Naive B cell (primary cell): Measurements from ENCODE around the gene FXYD6. TPM values are rescaled to one million over a fixed set of nuclear protein-coding genes. Genes with fewer than 3 reads are reported as not detected.

Experiments
- ATAC-seq, 2 donors: fragments of 150-1000 bp; cut with Tn5 transposase; 2 replicates each; pipeline ENCODE4 v1.10.0; 2021; ENCODE audit warnings: low read depth in 2 of 2, mild to moderate bottlenecking in 2 of 2, moderate library complexity in 2 of 2
- DNase-seq: peaks from one replicate; pipeline ENCODE4 v3.0.0; 2022
- H3K27ac Mint-ChIP-seq, 6 donors: one replicate each; pipeline ENCODE4 v1.8.0; 2020 to 2022; ENCODE audit warnings: mild to moderate bottlenecking in 6 of 6, mixed read lengths in 6 of 6, moderate library complexity in 5 of 6, inconsistent platforms in 2 of 6
- H3K27me3 Mint-ChIP-seq, 3 donors: one replicate each; pipeline ENCODE4 v1.8.0; 2021 to 2022; ENCODE audit warnings: mixed read lengths in 3 of 3, mild to moderate bottlenecking in 1 of 3
- H3K36me3 Mint-ChIP-seq, 2 donors: one replicate each; pipeline ENCODE4 v1.8.0; 2020 to 2022; ENCODE audit warnings: mixed read lengths in 2 of 2, inconsistent platforms in 1 of 2, mild to moderate bottlenecking in 1 of 2
- H3K4me1 Mint-ChIP-seq, 3 donors: one replicate each; pipeline ENCODE4 v1.8.0; 2020 to 2022; ENCODE audit warnings: mixed read lengths in 3 of 3, inconsistent platforms in 1 of 3, mild to moderate bottlenecking in 1 of 3, moderate library complexity in 1 of 3
- H3K4me3 Mint-ChIP-seq, 8 donors: one replicate each; pipeline ENCODE4 v1.8.0; 2020 to 2022; ENCODE audit warnings: mild to moderate bottlenecking in 8 of 8, mixed read lengths in 8 of 8, moderate library complexity in 8 of 8, inconsistent platforms in 2 of 8
- H3K9me3 Mint-ChIP-seq, 7 donors: one replicate each; pipeline ENCODE4 v1.8.0; 2020 to 2022; ENCODE audit warnings: mixed read lengths in 7 of 7, mild to moderate bottlenecking in 5 of 7, inconsistent platforms in 2 of 7, moderate library complexity in 1 of 7
- polyA plus RNA-seq, 6 donors: library from polyadenylated mRNA; unstranded; fragments of 300-500 nt; fragmentation: Illumina TruSeq; gene quantifications; one replicate each; pipeline ENCODE4 v1.2.3, GENCODE V29; 2021; ENCODE audit warnings: low read depth in 6 of 6

FXYD6 gene
- polyA plus RNA-seq, 6 donors from 2014 or later: not detected

GRCh38 chr11:117852309-117852708 is 24.1 kb downstream of the FXYD6 start:
- Mint-ChIP-seq H3K27ac (no peak overlapping the region), H3K27me3 (peaks cover 56 to 65% (median 62%) of the 10 kb centered on the region in 3 donors), H3K9me3 (peaks cover 0 to 14% (median 9%) of the 10 kb centered on the region in 7 donors), H3K4me3 (no peak overlapping the region), H3K4me1 (no peaks in the 10 kb centered on the region), H3K36me3 (peaks cover 4 to 18% of the 10 kb centered on the region in 2 donors)
- DNase-seq (no peak), ATAC-seq (no peak)

GRCh38 chr11:117851852-117852251 is 24.6 kb downstream of the FXYD6 start:
- Mint-ChIP-seq H3K4me1 (no peaks in the 10 kb centered on the region), H3K36me3 (peaks cover 4 to 15% of the 10 kb centered on the region in 2 donors), H3K9me3 (peaks cover 0 to 14% (median 9%) of the 10 kb centered on the region in 7 donors), H3K27ac (no peak overlapping the region), H3K27me3 (peaks cover 56 to 61% (median 58%) of the 10 kb centered on the region in 3 donors), H3K4me3 (no peak overlapping the region)
- ATAC-seq (no peak), DNase-seq (no peak)

GRCh38 chr11:117851106-117851505 is 25.4 kb downstream of the FXYD6 start:
- H3K27ac Mint-ChIP-seq: no peak overlapping the region
- peaks cover 50 to 53% (median 52%) of the 10 kb centered on the region in 3 donors for H3K27me3 Mint-ChIP-seq
- peaks cover 0 to 14% (median 9%) of the 10 kb centered on the region in 7 donors for H3K9me3 Mint-ChIP-seq
- no peaks in the 10 kb centered on the region for H3K4me1 Mint-ChIP-seq
- peaks cover 4 to 11% of the 10 kb centered on the region in 2 donors for H3K36me3 Mint-ChIP-seq
- no peak overlapping the region for H3K4me3 Mint-ChIP-seq
- ATAC-seq: no peak
- DNase-seq: no peak

- Mint-ChIP-seq H3K4me1 (no peaks in the 10 kb centered on the region), H3K4me3 (no peak overlapping the region), H3K27ac (no peak overlapping the region), H3K27me3 (peaks cover 38 to 42% (median 41%) of the 10 kb centered on the region in 3 donors), H3K36me3 (peaks cover 4 to 11% of the 10 kb centered on the region in 2 donors), H3K9me3 (peaks cover 0 to 13% (median 9%) of the 10 kb centered on the region in 7 donors)
- DNase-seq (no peak), ATAC-seq (no peak)
Observed at GRCh38 chr11:117849781-117850414, 26.6 kb downstream of the FXYD6 start.

- Mint-ChIP-seq H3K27me3 (peaks cover 6 to 15% (median 13%) of the 10 kb centered on the region in 3 donors), H3K36me3 (no peaks in the 10 kb centered on the region), H3K4me1 (no peaks in the 10 kb centered on the region), H3K9me3 (peaks cover 0 to 2% (median 0%) of the 10 kb centered on the region in 7 donors), H3K27ac (no peak overlapping the region), H3K4me3 (no peak overlapping the region)
- peak; percentile 68 for DNase-seq
- peak; percentile 58 to 70 for ATAC-seq
Observed at GRCh38 chr11:117843666-117844484, 32.6 kb downstream of the FXYD6 start.

GRCh38 chr11:117842131-117842941 is 34.1 kb downstream of the FXYD6 start:
- Mint-ChIP-seq H3K27ac (peak overlapping the region in 3 of 6 donors; percentile 24 to 47 (median 27)), H3K9me3 (peaks cover 0 to under 1% (median 0%) of the 10 kb centered on the region in 7 donors)

GRCh38 chr11:117841551-117842031 is 34.9 kb downstream of the FXYD6 start:
- H3K4me3 Mint-ChIP-seq: no peak overlapping the region
- DNase-seq: no peak
- no peak for ATAC-seq
- H3K27me3 Mint-ChIP-seq: peaks cover 15 to 32% (median 28%) of the 10 kb centered on the region in 3 donors
- no peaks in the 10 kb centered on the region for H3K9me3 Mint-ChIP-seq
- H3K36me3 Mint-ChIP-seq: no peaks in the 10 kb centered on the region
- peak overlapping the region in 2 of 6 donors; percentile 4 to 44 for H3K27ac Mint-ChIP-seq
- no peaks in the 10 kb centered on the region for H3K4me1 Mint-ChIP-seq

More at GRCh38 chr11:117842131-117842941, 34.1 kb downstream of the FXYD6 start:
- H3K27me3 Mint-ChIP-seq: peaks cover 9 to 25% (median 21%) of the 10 kb centered on the region in 3 donors
- no peak overlapping the region for H3K4me3 Mint-ChIP-seq
- no peaks in the 10 kb centered on the region for H3K36me3 Mint-ChIP-seq
- DNase-seq: no peak
- no peak for ATAC-seq
- H3K4me1 Mint-ChIP-seq: no peaks in the 10 kb centered on the region

GRCh38 chr11:117840881-117841550 is 35.4 kb downstream of the FXYD6 start:
- H3K4me1 Mint-ChIP-seq: no peaks in the 10 kb centered on the region
- no peaks in the 10 kb centered on the region for H3K36me3 Mint-ChIP-seq
- no peaks in the 10 kb centered on the region for H3K9me3 Mint-ChIP-seq
- DNase-seq: no peak
- peak overlapping the region in 1 of 6 donors; percentile 44 for H3K27ac Mint-ChIP-seq
- peaks cover 18 to 38% (median 34%) of the 10 kb centered on the region in 3 donors for H3K27me3 Mint-ChIP-seq
- H3K4me3 Mint-ChIP-seq: no peak overlapping the region
- no peak for ATAC-seq

GRCh38 chr11:117839936-117840813 is 36.3 kb downstream of the FXYD6 start:
- H3K36me3 Mint-ChIP-seq: no peaks in the 10 kb centered on the region
- no peaks in the 10 kb centered on the region for H3K4me1 Mint-ChIP-seq
- H3K27me3 Mint-ChIP-seq: peaks cover 18 to 38% (median 35%) of the 10 kb centered on the region in 3 donors
- no peaks in the 10 kb centered on the region for H3K9me3 Mint-ChIP-seq
- no peak overlapping the region for H3K27ac Mint-ChIP-seq
- H3K4me3 Mint-ChIP-seq: no peak overlapping the region
- DNase-seq: no peak
- ATAC-seq: no peak

- DNase-seq (no peak), ATAC-seq (no peak)
- no peaks in the 10 kb centered on the region for H3K9me3 Mint-ChIP-seq
- H3K4me1 Mint-ChIP-seq: no peaks in the 10 kb centered on the region
- no peaks in the 10 kb centered on the region for H3K36me3 Mint-ChIP-seq
- H3K4me3 Mint-ChIP-seq: no peak overlapping the region
- peaks cover 18 to 38% (median 35%) of the 10 kb centered on the region in 3 donors for H3K27me3 Mint-ChIP-seq
- H3K27ac Mint-ChIP-seq: peak overlapping the region in 1 of 6 donors; percentile 20
Observed at GRCh38 chr11:117839380-117839881, 37.0 kb downstream of the FXYD6 start.

- peaks cover 18 to 38% (median 35%) of the 10 kb centered on the region in 3 donors for H3K27me3 Mint-ChIP-seq
- ATAC-seq (no peak), DNase-seq (no peak)
- no peaks in the 10 kb centered on the region for H3K36me3 Mint-ChIP-seq
- no peak overlapping the region for H3K4me3 Mint-ChIP-seq
- H3K27ac Mint-ChIP-seq: peak overlapping the region in 1 of 6 donors; percentile 73
- H3K4me1 Mint-ChIP-seq: no peaks in the 10 kb centered on the region
- no peaks in the 10 kb centered on the region for H3K9me3 Mint-ChIP-seq
Observed at GRCh38 chr11:117838901-117839300, 37.6 kb downstream of the FXYD6 start.

- Mint-ChIP-seq H3K4me1 (no peaks in the 10 kb centered on the region), H3K4me3 (no peak overlapping the region), H3K9me3 (no peaks in the 10 kb centered on the region), H3K27me3 (peaks cover 21 to 38% (median 37%) of the 10 kb centered on the region in 3 donors), H3K27ac (peak overlapping the region in 1 of 6 donors; percentile 64), H3K36me3 (no peaks in the 10 kb centered on the region)
- no peak for ATAC-seq
- DNase-seq: no peak
Observed at GRCh38 chr11:117837791-117838190, 38.7 kb downstream of the FXYD6 start.
